Measurements from ENCODE around the gene PPP2R3B. TPM values are rescaled to one million over a fixed set of nuclear protein-coding genes. Genes with fewer than 3 reads are reported as not detected.
A peak's percentile ranks its signal among the peaks of the same experiment; 100 is the strongest.
"Not testable (repeated sequence)": the region's sequence is repeated elsewhere in the genome, so short reads cannot be mapped to it uniquely, and the experiment has no call there.

PPP2R3B gene
- total RNA-seq, 1 donor from 2014 or later: 53.4 TPM

- no peaks in the 10 kb centered on the region for H3K9me3 Mint-ChIP-seq
- peaks cover 9% of the 10 kb centered on the region for H3K4me1 Mint-ChIP-seq (ENCODE audit: unreplicated experiment)
- H3K36me3 Mint-ChIP-seq: no peaks in the 10 kb centered on the region
- no peak for DNase-seq (ENCODE audit: extremely low spot score, unreplicated experiment)
- H3K4me3 Mint-ChIP-seq: no peak overlapping the region
- peaks cover 5% of the 10 kb centered on the region for H3K27me3 Mint-ChIP-seq
- no peak overlapping the region for H3K27ac Mint-ChIP-seq
- TF ChIP-seq CTCF (conservative IDR thresholded peaks at IDR 0.05): no peak
These were observed 59.0 kb downstream of the PPP2R3B start for GRCh38 chrX:327660-328126.

DNA sequence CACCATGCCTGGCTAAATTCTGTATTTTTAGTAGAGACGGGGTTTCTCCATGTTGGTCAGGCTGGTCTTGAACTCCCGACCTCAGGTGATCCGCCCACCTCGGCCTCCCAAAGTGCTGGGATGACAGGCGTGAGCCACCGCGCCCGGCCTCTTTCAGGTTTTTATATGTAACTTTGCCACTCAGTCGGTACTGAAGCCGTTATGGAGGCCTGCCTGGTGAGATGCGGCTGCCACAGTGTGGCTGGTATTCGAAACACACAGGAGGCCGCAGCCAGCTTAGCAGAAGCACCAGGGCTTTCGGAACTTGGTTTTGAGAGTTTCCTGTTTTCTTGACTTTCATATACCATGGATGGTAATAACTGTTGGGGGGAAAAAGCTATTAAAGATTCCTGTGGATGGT is 62.0 kb downstream of the PPP2R3B start:
- not testable (repeated sequence) for H3K4me1 Mint-ChIP-seq (ENCODE audit: unreplicated experiment); H3K9me3 Mint-ChIP-seq; DNase-seq (ENCODE audit: extremely low spot score, unreplicated experiment); H3K27ac Mint-ChIP-seq; H3K36me3 Mint-ChIP-seq; H3K27me3 Mint-ChIP-seq; H3K4me3 Mint-ChIP-seq

DNA sequence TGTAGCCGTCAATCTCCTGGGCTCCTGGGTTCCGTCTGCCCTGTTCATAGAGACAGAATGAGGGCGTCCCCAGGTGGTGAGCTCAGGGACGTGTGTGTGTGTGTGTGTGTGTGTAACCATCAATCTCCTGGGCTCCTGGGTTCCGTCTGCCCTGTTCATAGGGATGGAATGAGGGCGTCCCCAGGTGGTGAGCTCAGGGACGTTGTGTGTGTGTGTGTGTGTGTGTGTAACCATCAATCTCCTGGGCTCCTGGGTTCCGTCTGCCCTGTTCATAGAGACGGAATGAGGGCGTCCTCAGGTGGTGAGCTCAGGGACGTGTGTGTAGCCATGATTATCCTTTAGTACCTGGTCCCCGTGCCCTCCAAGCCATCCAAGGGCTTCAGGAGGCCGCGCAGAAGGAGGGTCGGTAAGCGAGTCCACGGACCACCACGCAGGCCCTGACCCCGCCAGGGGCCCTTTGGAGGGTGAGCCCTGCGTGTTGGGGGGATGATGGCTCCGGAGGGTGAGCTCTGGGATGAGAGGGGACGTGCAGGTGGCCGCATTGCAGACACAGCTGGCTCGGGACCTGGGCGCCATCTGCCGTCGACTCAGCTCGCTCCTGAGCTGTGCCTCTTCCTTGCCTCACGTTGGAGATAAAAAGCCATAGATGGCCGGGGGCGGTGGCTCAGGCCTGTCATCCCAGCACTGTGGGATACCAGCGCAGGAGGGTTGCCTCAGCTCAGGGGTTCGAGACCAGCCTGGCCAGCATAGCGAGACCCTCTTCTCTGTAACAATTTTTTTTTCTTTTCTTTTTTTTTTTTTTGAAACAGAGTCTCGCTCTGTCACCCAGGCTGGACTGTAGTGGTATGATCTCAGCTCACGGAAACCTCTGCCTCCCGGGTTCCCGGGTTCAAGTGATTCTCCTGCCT is 62.7 kb downstream of the PPP2R3B start:
- Mint-ChIP-seq H3K9me3 (no peaks in the 10 kb centered on the region), H3K4me3 (peak overlapping the region; percentile 79), H3K27me3 (peaks cover 5% of the 10 kb centered on the region)

GRCh38 chrX:320126-320783 is 66.5 kb downstream of the PPP2R3B start:
- Mint-ChIP-seq H3K4me1 (ENCODE audit: unreplicated experiment) (peaks cover 9% of the 10 kb centered on the region), H3K27me3 (peaks cover 8% of the 10 kb centered on the region)
- no peak for DNase-seq (ENCODE audit: extremely low spot score, unreplicated experiment)

More for the DNA sequence above, 62.7 kb downstream of the PPP2R3B start:
- Mint-ChIP-seq H3K27ac (peak overlapping the region; percentile 90), H3K4me1 (ENCODE audit: unreplicated experiment) (peaks cover 9% of the 10 kb centered on the region), H3K36me3 (no peaks in the 10 kb centered on the region)
- no peak for DNase-seq (ENCODE audit: extremely low spot score, unreplicated experiment)
- peak; percentile 47 for TF ChIP-seq CTCF (conservative IDR thresholded peaks at IDR 0.05)

DNA sequence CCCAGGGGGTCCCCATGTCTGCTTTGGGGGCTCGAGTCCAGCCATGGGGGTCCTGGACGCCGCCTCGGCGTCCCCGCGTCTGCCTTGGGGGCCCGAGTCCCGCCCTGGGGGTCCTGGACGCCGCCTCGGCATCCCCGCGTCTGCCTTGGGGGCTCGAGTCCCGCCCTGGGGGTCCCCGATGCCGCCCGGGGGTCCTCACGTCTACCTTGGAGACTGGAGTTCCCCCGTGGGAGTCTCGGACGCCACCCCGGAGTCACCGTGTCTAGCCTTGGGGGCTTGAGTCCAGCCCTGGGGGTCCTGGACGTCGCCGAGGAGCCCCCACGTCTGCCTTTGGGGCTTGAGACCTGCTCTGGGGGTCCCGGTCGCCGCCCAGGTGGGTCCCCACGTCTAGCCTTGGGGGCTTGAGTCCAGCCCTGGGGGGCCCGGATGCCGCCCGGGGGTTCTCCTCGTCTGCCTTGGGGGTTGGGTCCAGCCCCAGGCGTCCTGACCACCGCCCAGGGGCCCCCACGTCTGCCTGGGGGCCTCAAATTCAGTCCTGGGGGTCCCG is 67.1 kb downstream of the PPP2R3B start:
- DNase-seq (ENCODE audit: extremely low spot score, unreplicated experiment): no peak
- Mint-ChIP-seq H3K4me1 (ENCODE audit: unreplicated experiment) (peaks cover 6% of the 10 kb centered on the region), H3K27me3 (peaks cover 8% of the 10 kb centered on the region), H3K4me3 (peak overlapping the region; percentile 88), H3K27ac (peak overlapping the region; percentile 81), H3K9me3 (no peaks in the 10 kb centered on the region), H3K36me3 (peaks cover 4% of the 10 kb centered on the region)
- TF ChIP-seq CTCF (conservative IDR thresholded peaks at IDR 0.05): no peak

More at GRCh38 chrX:320126-320783, 66.5 kb downstream of the PPP2R3B start:
- Mint-ChIP-seq H3K36me3 (peaks cover 4% of the 10 kb centered on the region), H3K9me3 (no peaks in the 10 kb centered on the region), H3K4me3 (peak overlapping the region; percentile 88), H3K27ac (peak overlapping the region; percentile 81)
- no peak for TF ChIP-seq CTCF (conservative IDR thresholded peaks at IDR 0.05)

Data from type B pancreatic cell (in vitro differentiated cells).